ENCODE data around the gene ASPM. TPM values are rescaled to one million over a fixed set of nuclear protein-coding genes. Genes with fewer than 3 reads are reported as not detected.

The ASPM gene
- total RNA-seq, 1 experiment from 2014 or later: 44.0 TPM

- Mint-ChIP-seq H3K9me3 (ENCODE audit: low read depth, unreplicated experiment) (peaks cover 4% of the 10 kb centered on the region), H3K27me3 (ENCODE audit: unreplicated experiment) (no peaks in the 10 kb centered on the region), H3K4me1 (ENCODE audit: low read depth, unreplicated experiment) (no peaks in the 10 kb centered on the region), H3K4me3 (ENCODE audit: low read depth, unreplicated experiment) (no peak overlapping the region), H3K27ac (ENCODE audit: unreplicated experiment) (no peak overlapping the region), H3K36me3 (ENCODE audit: insufficient read depth, unreplicated experiment) (no peaks in the 10 kb centered on the region)
- intact Hi-C loops (cut with micrococcal nuclease; ENCODE audit: unreplicated experiment): no loop called here
- TF ChIP-seq CTCF (IDR thresholded peaks at IDR 0.05; ENCODE audit: unreplicated experiment): no peak
- CTCF ChIA-PET: no interaction called here
- BruUV-seq (replicated peaks): no TSS peak
- DNase-seq: no peak
These were observed 80.9 kb downstream of the ASPM start for GRCh38 chr1:197065559-197065958.

GRCh38 chr1:197063212-197063611, 83.3 kb downstream of the ASPM start:
- Mint-ChIP-seq H3K4me3 (ENCODE audit: low read depth, unreplicated experiment) (no peak overlapping the region), H3K9me3 (ENCODE audit: low read depth, unreplicated experiment) (no peaks in the 10 kb centered on the region), H3K27ac (ENCODE audit: unreplicated experiment) (no peak overlapping the region), H3K4me1 (ENCODE audit: low read depth, unreplicated experiment) (no peaks in the 10 kb centered on the region), H3K27me3 (ENCODE audit: unreplicated experiment) (no peaks in the 10 kb centered on the region), H3K36me3 (ENCODE audit: insufficient read depth, unreplicated experiment) (no peaks in the 10 kb centered on the region)
- CTCF ChIA-PET: no interaction called here
- no peak for DNase-seq
- BruUV-seq (replicated peaks): no TSS peak
- TF ChIP-seq CTCF (IDR thresholded peaks at IDR 0.05; ENCODE audit: unreplicated experiment): no peak
- intact Hi-C loops (cut with micrococcal nuclease; ENCODE audit: unreplicated experiment): no loop called here

- CTCF ChIA-PET: no interaction called here
- DNase-seq: no peak
- intact Hi-C loops (cut with micrococcal nuclease; ENCODE audit: unreplicated experiment): no loop called here
- Mint-ChIP-seq H3K36me3 (ENCODE audit: insufficient read depth, unreplicated experiment) (no peaks in the 10 kb centered on the region), H3K9me3 (ENCODE audit: low read depth, unreplicated experiment) (no peaks in the 10 kb centered on the region), H3K27me3 (ENCODE audit: unreplicated experiment) (no peaks in the 10 kb centered on the region), H3K27ac (ENCODE audit: unreplicated experiment) (no peak overlapping the region), H3K4me1 (ENCODE audit: low read depth, unreplicated experiment) (no peaks in the 10 kb centered on the region), H3K4me3 (ENCODE audit: low read depth, unreplicated experiment) (no peak overlapping the region)
- no TSS peak for BruUV-seq (replicated peaks)
- TF ChIP-seq CTCF (IDR thresholded peaks at IDR 0.05; ENCODE audit: unreplicated experiment): no peak
These were observed 83.8 kb downstream of the ASPM start for GRCh38 chr1:197062692-197063091.

- Mint-ChIP-seq H3K27ac (ENCODE audit: unreplicated experiment) (no peak overlapping the region), H3K4me3 (ENCODE audit: low read depth, unreplicated experiment) (no peak overlapping the region), H3K4me1 (ENCODE audit: low read depth, unreplicated experiment) (peaks cover 10% of the 10 kb centered on the region), H3K27me3 (ENCODE audit: unreplicated experiment) (no peaks in the 10 kb centered on the region), H3K9me3 (ENCODE audit: low read depth, unreplicated experiment) (peaks cover 4% of the 10 kb centered on the region), H3K36me3 (ENCODE audit: insufficient read depth, unreplicated experiment) (no peaks in the 10 kb centered on the region)
- intact Hi-C loops (cut with micrococcal nuclease; ENCODE audit: unreplicated experiment): no loop called here
- BruUV-seq (replicated peaks): no TSS peak
- no peak for DNase-seq
- no peak for TF ChIP-seq CTCF (IDR thresholded peaks at IDR 0.05; ENCODE audit: unreplicated experiment)
- CTCF ChIA-PET: no interaction called here
These were observed 97.4 kb downstream of the ASPM start for GRCh38 chr1:197049100-197049499.

Measured in Calu3 (cell line).